ENCODE data around the gene AGO4.
"Not testable (repeated sequence)": the region's sequence is repeated elsewhere in the genome, so short reads cannot be mapped to it uniquely, and the experiment has no call there.

The AGO4 gene

GRCh38 chr1:35790670-35791069 is 17.1 kb upstream of the AGO4 start:
- Histone ChIP-seq H3K4me1 (no peaks in the 10 kb centered on the region), H3K36me3 (no peaks in the 10 kb centered on the region), H3K9me3 (no peaks in the 10 kb centered on the region), H3K4me3 (no peak overlapping the region), H3K27me3 (no peaks in the 10 kb centered on the region), H3K27ac (no peak overlapping the region)
- no peak for DNase-seq
- intact Hi-C loops (cut with DNase I; ENCODE audit: low total_unique reads): no loop called here
- TF ChIP-seq CTCF (IDR thresholded peaks at IDR 0.05): no peak

- Histone ChIP-seq H3K4me1 (no peaks in the 10 kb centered on the region), H3K27ac (no peak overlapping the region), H3K27me3 (peaks cover 0 to 3% of the 10 kb centered on the region in 2 donors), H3K36me3 (no peaks in the 10 kb centered on the region), H3K4me3 (no peak overlapping the region), H3K9me3 (no peaks in the 10 kb centered on the region)
- TF ChIP-seq CTCF (IDR thresholded peaks at IDR 0.05): no peak
- intact Hi-C loops (cut with DNase I; ENCODE audit: low total_unique reads): no loop called here
- no peak for DNase-seq
Measured at GRCh38 chr1:35795295-35795694, 12.5 kb upstream of the AGO4 start.

GRCh38 chr1:35797380-35797779 is 10.4 kb upstream of the AGO4 start:
- intact Hi-C loops (cut with DNase I; ENCODE audit: low total_unique reads): no loop called here
- Histone ChIP-seq H3K9me3 (no peaks in the 10 kb centered on the region), H3K27ac (no peak overlapping the region), H3K27me3 (peaks cover 0 to 3% of the 10 kb centered on the region in 2 donors), H3K4me3 (no peak overlapping the region), H3K4me1 (no peaks in the 10 kb centered on the region), H3K36me3 (no peaks in the 10 kb centered on the region)
- no peak for TF ChIP-seq CTCF (IDR thresholded peaks at IDR 0.05)
- no peak for DNase-seq

- intact Hi-C loops (cut with DNase I; ENCODE audit: low total_unique reads); H3K27ac ChIP-seq; H3K4me3 ChIP-seq; H3K36me3 ChIP-seq; H3K9me3 ChIP-seq; H3K27me3 ChIP-seq; DNase-seq; H3K4me1 ChIP-seq: not testable (repeated sequence)
Measured at GRCh38 chr1:35798019-35798418, 9.8 kb upstream of the AGO4 start.

- H3K4me1 ChIP-seq; DNase-seq; H3K9me3 ChIP-seq; H3K27ac ChIP-seq; H3K4me3 ChIP-seq; intact Hi-C loops (cut with DNase I; ENCODE audit: low total_unique reads); H3K36me3 ChIP-seq; H3K27me3 ChIP-seq: not testable (repeated sequence)
Measured at GRCh38 chr1:35800167-35800887, 7.5 kb upstream of the AGO4 start.

GRCh38 chr1:35808450-35809113 is 766 bp downstream of the AGO4 start:
- no peak for TF ChIP-seq CTCF (IDR thresholded peaks at IDR 0.05)
- peaks cover 0 to 29% (median 14%) of the 10 kb centered on the region in 4 donors for H3K4me1 ChIP-seq
- peak; percentile 35 to 75 for DNase-seq
- H3K9me3 ChIP-seq: no peaks in the 10 kb centered on the region
- no peaks in the 10 kb centered on the region for H3K27me3 ChIP-seq
- no peaks in the 10 kb centered on the region for H3K36me3 ChIP-seq
- intact Hi-C loops (cut with DNase I; ENCODE audit: low total_unique reads): no loop called here
- H3K4me3 ChIP-seq: peak overlapping the region; percentile 89 to 93
- peak overlapping the region; percentile 94 to 96 for H3K27ac ChIP-seq

Measured in tibial artery (tissue), 4 donors.